ENCODE measurements around the gene DNAAF2.

- TF ChIP-seq, protein P1, sequence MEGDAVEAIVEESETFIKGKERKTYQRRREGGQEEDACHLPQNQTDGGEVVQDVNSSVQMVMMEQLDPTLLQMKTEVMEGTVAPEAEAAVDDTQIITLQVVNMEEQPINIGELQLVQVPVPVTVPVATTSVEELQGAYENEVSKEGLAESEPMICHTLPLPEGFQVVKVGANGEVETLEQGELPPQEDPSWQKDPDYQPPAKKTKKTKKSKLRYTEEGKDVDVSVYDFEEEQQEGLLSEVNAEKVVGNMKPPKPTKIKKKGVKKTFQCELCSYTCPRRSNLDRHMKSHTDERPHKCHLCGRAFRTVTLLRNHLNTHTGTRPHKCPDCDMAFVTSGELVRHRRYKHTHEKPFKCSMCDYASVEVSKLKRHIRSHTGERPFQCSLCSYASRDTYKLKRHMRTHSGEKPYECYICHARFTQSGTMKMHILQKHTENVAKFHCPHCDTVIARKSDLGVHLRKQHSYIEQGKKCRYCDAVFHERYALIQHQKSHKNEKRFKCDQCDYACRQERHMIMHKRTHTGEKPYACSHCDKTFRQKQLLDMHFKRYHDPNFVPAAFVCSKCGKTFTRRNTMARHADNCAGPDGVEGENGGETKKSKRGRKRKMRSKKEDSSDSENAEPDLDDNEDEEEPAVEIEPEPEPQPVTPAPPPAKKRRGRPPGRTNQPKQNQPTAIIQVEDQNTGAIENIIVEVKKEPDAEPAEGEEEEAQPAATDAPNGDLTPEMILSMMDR (IDR thresholded peaks at IDR 0.05) = no peak
- TF ChIP-seq EP300 (IDR thresholded peaks at IDR 0.05) = no peak
Observed at GRCh38 chr14:49612671-49613070, 22.4 kb downstream of the DNAAF2 start.

All from upper lobe of left lung (tissue), 4 donors.